ENCODE measurements around the gene HPSE2. TPM values are rescaled to one million over a fixed set of nuclear protein-coding genes. Genes with fewer than 3 reads are reported as not detected.

HPSE2 gene
- total RNA-seq, 1 experiment from 2014 or later: 0.20 TPM

DNA sequence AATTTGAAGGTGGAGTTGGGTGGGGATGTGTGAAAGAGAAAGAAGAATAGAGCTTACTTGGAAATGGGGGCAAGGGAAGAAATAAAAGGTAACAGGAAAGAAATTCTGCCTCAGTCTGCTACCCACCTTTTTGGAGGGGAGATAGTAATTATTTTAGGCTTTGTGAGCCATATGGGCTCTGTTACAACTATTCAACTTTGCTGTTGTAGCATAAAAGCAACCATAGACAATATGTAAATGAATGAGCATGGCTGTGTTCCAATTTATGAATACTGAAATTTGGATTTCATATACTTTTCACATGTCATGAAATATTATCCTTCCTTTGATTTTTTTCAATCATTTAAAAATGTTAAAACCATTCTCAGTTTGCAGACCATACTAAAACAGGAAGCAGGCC lies 176.9 kb downstream of the HPSE2 start:
- Mint-ChIP-seq H3K36me3 (ENCODE audit: insufficient read depth in 1 of 3, low read depth in 3 of 3) (no peaks in the 10 kb centered on the region), H3K4me1 (no peaks in the 10 kb centered on the region), H3K4me3 (no peak overlapping the region), H3K27ac (no peak overlapping the region), H3K9me3 (no peaks in the 10 kb centered on the region; a peak in 1 of 5 replicates), H3K27me3 (ENCODE audit: low read depth) (no peaks in the 10 kb centered on the region)
- no peak overlapping the region for H3K23ac ChIP-seq (ENCODE audit: insufficient read length, low read depth, low read length)
- no peak overlapping the region for H2BK15ac ChIP-seq (ENCODE audit: low read depth, low read length)
- no peaks in the 10 kb centered on the region for H3K9me3 ChIP-seq (ENCODE audit: control insufficient read depth, low read depth, low read length)
- H3K14ac ChIP-seq (ENCODE audit: insufficient read depth, low read length): no peak overlapping the region
- H3K9ac ChIP-seq (ENCODE audit: extremely low read depth, insufficient read length, low read length): no peak overlapping the region
- H4K91ac ChIP-seq (ENCODE audit: insufficient read length, low read depth, low read length): no peak overlapping the region
- H3K27me3 ChIP-seq (ENCODE audit: insufficient read depth, low read length): no peaks in the 10 kb centered on the region
- no peak overlapping the region for H2AFZ ChIP-seq (ENCODE audit: low read length)
- H4K5ac ChIP-seq (ENCODE audit: insufficient read length, low read depth, low read length): no peak overlapping the region
- no peak overlapping the region for H3T11ph ChIP-seq (ENCODE audit: low read length)
- no peak overlapping the region for H3K18ac ChIP-seq (ENCODE audit: insufficient read length, low read depth, low read length)
- no peak overlapping the region for H3K27ac ChIP-seq (ENCODE audit: insufficient read length, low read depth, low read length)
- H3K79me1 ChIP-seq (ENCODE audit: insufficient read depth, low read depth, low read length, poor library complexity, severe bottlenecking): no peaks in the 10 kb centered on the region
- no peak overlapping the region for H4K8ac ChIP-seq (replicated peaks; ENCODE audit: insufficient read length, low read depth, low read length)
- H2BK20ac ChIP-seq (ENCODE audit: low read depth, low read length, poor library complexity, severe bottlenecking): no peak overlapping the region
- H4K20me1 ChIP-seq (ENCODE audit: control insufficient read depth, insufficient read depth, insufficient read length): no peaks in the 10 kb centered on the region
- H2BK12ac ChIP-seq (ENCODE audit: insufficient read length, low read depth, low read length): no peak overlapping the region
- H2BK120ac ChIP-seq (ENCODE audit: low read depth, low read length, poor library complexity, severe bottlenecking): no peak overlapping the region
- H3K4ac ChIP-seq (ENCODE audit: low read depth, low read length): no peak overlapping the region
- no peak overlapping the region for H3K56ac ChIP-seq (ENCODE audit: insufficient read length, low read depth, low read length)
- no peak overlapping the region for H2AK5ac ChIP-seq (ENCODE audit: insufficient read length, low read length)
- TF ChIP-seq, protein P1, sequence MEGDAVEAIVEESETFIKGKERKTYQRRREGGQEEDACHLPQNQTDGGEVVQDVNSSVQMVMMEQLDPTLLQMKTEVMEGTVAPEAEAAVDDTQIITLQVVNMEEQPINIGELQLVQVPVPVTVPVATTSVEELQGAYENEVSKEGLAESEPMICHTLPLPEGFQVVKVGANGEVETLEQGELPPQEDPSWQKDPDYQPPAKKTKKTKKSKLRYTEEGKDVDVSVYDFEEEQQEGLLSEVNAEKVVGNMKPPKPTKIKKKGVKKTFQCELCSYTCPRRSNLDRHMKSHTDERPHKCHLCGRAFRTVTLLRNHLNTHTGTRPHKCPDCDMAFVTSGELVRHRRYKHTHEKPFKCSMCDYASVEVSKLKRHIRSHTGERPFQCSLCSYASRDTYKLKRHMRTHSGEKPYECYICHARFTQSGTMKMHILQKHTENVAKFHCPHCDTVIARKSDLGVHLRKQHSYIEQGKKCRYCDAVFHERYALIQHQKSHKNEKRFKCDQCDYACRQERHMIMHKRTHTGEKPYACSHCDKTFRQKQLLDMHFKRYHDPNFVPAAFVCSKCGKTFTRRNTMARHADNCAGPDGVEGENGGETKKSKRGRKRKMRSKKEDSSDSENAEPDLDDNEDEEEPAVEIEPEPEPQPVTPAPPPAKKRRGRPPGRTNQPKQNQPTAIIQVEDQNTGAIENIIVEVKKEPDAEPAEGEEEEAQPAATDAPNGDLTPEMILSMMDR (conservative IDR thresholded peaks at IDR 0.05): no peak
- H2BK5ac ChIP-seq (ENCODE audit: insufficient read length, low read length): no peak overlapping the region
- no peaks in the 10 kb centered on the region for H3K23me2 ChIP-seq (ENCODE audit: insufficient read length, low read depth, low read length, poor library complexity, severe bottlenecking)
- H3K4me2 ChIP-seq (ENCODE audit: insufficient read depth, insufficient read length, low read length): no peak overlapping the region
- no peak for DNase-seq
- no peaks in the 10 kb centered on the region for H3K79me2 ChIP-seq (ENCODE audit: insufficient read depth, low read length)
- no peaks in the 10 kb centered on the region for H3K4me1 ChIP-seq (ENCODE audit: insufficient read depth, low read length)
